MG63 (cell line): Measurements from ENCODE around the gene LMAN2. TPM values are rescaled to one million over a fixed set of nuclear protein-coding genes. Genes with fewer than 3 reads are reported as not detected.
A peak's percentile ranks its signal among the peaks of the same experiment; 100 is the strongest.
"Not testable (repeated sequence)": the region's sequence is repeated elsewhere in the genome, so short reads cannot be mapped to it uniquely, and the experiment has no call there.

Source experiments
- DNase-seq: peaks from one replicate; pipeline ENCODE4 v3.0.0-alpha.2; 2020
- H3K27me3 ChIP-seq: fragments of 250-450 bp; sonication (Bioruptor Pico); 2 replicates; pipeline ENCODE4 v1.5.1; 2020; ENCODE audit warnings: mild to moderate bottlenecking, moderate library complexity
- H3K36me3 ChIP-seq: fragments of 250-450 bp; sonication (Bioruptor Pico); 2 replicates; pipeline ENCODE4 v1.5.1; 2020; ENCODE audit warnings: mild to moderate bottlenecking, moderate library complexity
- H3K4me3 ChIP-seq: fragments of 250-450 bp; sonication (Bioruptor Pico); 2 replicates; pipeline ENCODE4 v1.5.1; 2020; ENCODE audit warnings: mild to moderate bottlenecking, moderate library complexity
- H3K9me3 ChIP-seq: fragments of 250-450 bp; sonication (Bioruptor Pico); 2 replicates; pipeline ENCODE4 v1.5.1; 2020; ENCODE audit warnings: mild to moderate bottlenecking, moderate library complexity
- total RNA-seq: library from RNA; depleted of rRNA; stranded (reverse); fragments of >200 nt; shearing (Covaris generic); gene quantifications from 2 replicates; pipeline ENCODE4 v1.2.3, GENCODE V29; 2014; ENCODE audit warnings: low replicate concordance

The LMAN2 gene
- total RNA-seq, 1 experiment from 2014 or later, result 502 TPM

- Histone ChIP-seq H3K9me3 (no peaks in the 10 kb centered on the region), H3K4me3 (no peak within 1 kb of the TSS), H3K36me3 (no peaks in the 10 kb centered on the region), H3K27me3 (no peaks in the 10 kb centered on the region)
- no peak for DNase-seq
These were observed 32.7 kb upstream of the LMAN2 start, which contains the start of gene SLC34A1 for GRCh38 chr5:177384134-177384533. Gene SLC34A1 (plus strand): TSS chr5:177384434. CDS start chr5:177385742, 1,308 bp downstream.

DNA sequence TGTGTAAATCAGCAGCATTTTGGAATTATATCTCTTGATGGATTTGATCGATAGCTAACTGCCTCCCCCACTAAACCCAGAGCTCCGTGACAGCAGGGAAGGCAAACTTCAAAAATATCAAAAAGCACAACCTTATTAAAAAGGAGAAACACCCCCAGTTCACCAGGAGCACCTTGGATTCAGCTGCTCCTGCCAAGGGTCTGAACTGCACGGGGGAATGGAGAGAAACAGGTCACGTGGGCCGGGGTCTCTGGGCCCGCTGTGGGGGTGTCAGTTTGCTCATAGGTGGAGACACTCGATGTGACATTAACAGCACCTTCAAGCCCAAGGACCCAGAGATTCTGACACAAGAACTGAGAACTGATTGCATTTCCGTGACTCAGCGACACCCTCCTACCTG is 31.7 kb upstream of the LMAN2 start:
- no peak overlapping the region for H3K4me3 ChIP-seq
- H3K9me3 ChIP-seq, result no peaks in the 10 kb centered on the region
- no peak for DNase-seq
- no peaks in the 10 kb centered on the region for H3K36me3 ChIP-seq
- H3K27me3 ChIP-seq, result no peaks in the 10 kb centered on the region

GRCh38 chr5:177382423-177383029 is 31.1 kb upstream of the LMAN2 start:
- Histone ChIP-seq H3K4me3 (no peak overlapping the region), H3K27me3 (no peaks in the 10 kb centered on the region), H3K36me3 (no peaks in the 10 kb centered on the region), H3K9me3 (no peaks in the 10 kb centered on the region)
- DNase-seq, result peak; percentile 39

DNA sequence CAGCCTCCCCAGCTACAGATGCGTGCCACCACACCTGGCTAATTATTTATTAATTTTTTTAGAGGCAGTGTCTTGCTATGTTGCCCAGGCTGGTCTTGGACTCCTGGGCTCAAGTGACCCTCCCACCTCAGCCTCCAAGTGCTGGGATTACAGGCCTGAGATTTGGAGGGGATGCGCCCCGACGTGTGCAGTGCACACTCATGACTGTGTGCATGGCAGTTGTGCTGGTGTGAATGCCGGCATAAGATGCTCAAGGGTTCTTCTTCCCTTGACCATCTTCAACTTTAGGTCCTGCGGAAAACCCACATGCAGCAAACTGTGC is 29.3 kb upstream of the LMAN2 start:
- DNase-seq, result no peak
- no peaks in the 10 kb centered on the region for H3K27me3 ChIP-seq
- H3K9me3 ChIP-seq, result no peaks in the 10 kb centered on the region
- H3K4me3 ChIP-seq, result no peak overlapping the region
- no peaks in the 10 kb centered on the region for H3K36me3 ChIP-seq

DNA sequence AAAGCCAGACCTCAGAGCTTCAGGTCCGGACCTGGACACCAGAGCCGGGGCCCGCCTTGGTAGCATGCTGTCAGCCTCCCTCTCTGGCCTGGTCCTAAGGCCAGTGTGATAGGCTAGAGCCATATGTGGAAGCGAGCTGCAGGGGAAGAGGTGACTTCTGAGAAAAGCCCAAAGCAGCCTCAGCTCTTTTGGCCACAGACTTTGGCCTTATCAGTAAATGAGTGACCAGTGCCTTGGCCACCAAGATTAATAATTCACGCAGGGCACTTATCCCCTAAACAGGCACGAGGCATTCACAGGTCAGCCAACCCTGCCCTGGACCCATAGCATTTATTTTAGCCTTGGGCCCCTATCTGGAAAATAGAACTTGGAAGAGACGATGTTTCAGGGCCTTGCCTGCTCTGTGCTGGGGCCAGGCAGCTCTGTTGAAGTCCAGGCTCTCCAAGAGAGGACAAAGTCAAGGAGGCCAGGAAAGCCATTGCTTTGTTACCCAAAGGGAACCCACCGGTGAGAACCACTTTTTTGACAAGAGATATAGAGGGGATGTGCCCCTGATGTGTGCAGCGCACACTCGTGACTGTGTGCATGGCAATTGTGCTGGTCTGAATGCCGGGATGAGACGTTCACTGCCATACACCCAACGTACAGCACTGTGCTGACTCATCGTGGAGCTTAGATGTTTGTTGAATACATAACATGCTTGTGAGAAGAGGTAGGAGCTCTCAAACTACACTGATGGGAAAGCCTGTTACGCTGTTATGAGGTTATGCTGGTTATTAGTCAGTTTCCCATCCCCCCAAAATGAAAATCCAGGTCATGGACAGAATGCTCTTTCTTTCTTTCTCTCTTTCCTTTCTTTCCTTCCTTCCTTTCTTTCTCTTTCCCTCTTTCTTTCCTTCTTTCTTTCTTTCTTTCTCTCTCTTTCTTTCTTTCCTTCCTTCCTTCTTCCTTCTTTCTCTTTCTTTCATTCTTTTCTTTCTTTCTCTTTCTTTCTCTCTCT is 27.7 kb upstream of the LMAN2 start:
- Histone ChIP-seq H3K9me3 (no peaks in the 10 kb centered on the region), H3K36me3 (no peaks in the 10 kb centered on the region), H3K27me3 (no peaks in the 10 kb centered on the region), H3K4me3 (no peak overlapping the region)
- DNase-seq, result peak; percentile 58

DNA sequence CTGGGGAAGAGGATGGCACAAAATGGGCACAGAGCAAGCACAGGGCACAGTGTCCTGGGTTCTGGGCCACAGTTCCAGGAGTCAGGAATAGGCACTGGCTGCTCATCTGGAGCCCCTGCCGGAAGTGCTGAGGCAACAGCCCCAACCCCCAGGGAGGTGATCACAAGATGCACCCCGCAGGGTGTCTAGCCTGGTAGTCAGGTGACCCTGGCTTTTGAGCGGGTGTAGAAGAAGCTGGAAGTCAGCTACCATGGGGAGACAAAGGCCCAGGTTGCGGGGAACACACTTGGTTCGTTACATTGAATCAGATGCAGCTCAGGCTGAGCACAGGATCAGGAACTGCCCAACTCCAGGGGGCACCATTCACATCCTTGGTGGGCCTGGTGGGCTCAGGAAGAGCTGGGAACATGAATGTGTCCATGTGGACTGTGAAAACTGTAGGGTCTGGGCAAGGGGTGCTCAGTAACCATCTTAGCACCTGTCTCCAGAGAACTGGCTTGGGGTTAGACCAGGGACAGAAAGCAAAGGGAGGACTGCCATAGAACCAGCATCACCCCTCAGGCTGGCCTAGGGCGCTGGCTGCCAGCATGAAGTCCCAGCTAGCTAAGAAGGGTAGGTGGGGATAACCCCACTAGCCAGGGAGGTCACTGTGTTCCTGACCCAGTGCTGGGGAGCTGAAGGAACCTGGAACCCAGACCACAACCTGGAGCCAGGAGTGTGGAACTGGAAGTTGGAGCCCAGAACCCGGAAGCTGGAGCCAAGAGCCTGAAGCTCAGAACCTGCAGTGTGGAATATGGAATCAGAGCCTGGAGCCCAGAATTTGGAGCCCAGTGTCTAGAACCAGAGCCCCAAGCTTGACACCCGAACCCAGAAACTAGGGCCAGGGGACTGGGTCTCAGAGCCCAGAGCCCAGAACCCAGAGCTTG is 26.6 kb upstream of the LMAN2 start:
- Histone ChIP-seq H3K9me3 (no peaks in the 10 kb centered on the region), H3K36me3 (no peaks in the 10 kb centered on the region)

GRCh38 chr5:177376107-177376506 is 24.6 kb upstream of the LMAN2 start:
- H3K36me3 ChIP-seq, result peaks cover 2% of the 10 kb centered on the region; the same call in 1 of the 2 replicates
- H3K4me3 ChIP-seq, result no peak overlapping the region
- H3K27me3 ChIP-seq, result no peaks in the 10 kb centered on the region
- H3K9me3 ChIP-seq, result no peaks in the 10 kb centered on the region
- no peak for DNase-seq

More for the DNA sequence above, 26.6 kb upstream of the LMAN2 start:
- Histone ChIP-seq H3K27me3 (no peaks in the 10 kb centered on the region), H3K4me3 (no peak overlapping the region)
- no peak for DNase-seq

DNA sequence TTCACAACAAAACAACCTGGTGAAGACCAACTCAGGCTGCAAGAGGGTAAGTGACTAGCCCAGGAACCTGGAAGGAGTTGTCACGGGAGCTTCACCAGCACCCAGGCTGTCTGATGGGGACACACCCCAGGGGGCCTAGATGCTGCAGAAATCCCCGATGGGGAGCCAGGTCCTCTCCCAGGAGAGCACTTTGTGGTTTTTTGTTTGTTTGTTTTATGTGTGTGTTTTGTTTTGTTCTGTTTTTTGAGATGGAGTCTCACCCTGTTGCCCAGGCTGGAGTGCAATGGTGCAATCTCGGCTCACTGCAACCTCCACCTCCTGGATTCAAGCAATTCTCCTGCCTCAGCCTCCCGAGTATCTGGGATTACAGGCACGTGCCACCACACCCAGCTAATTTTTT is 24.0 kb upstream of the LMAN2 start:
- H3K4me3 ChIP-seq, H3K27me3 ChIP-seq, DNase-seq, H3K36me3 ChIP-seq, H3K9me3 ChIP-seq: not testable (repeated sequence)

- Histone ChIP-seq H3K36me3 (peaks cover 2% of the 10 kb centered on the region; the same call in 1 of the 2 replicates), H3K9me3 (no peaks in the 10 kb centered on the region), H3K4me3 (no peak overlapping the region), H3K27me3 (no peaks in the 10 kb centered on the region)
- no peak for DNase-seq
These were observed 22.7 kb upstream of the LMAN2 start for GRCh38 chr5:177374211-177374610.

- Histone ChIP-seq H3K4me3 (no peak overlapping the region), H3K9me3 (no peaks in the 10 kb centered on the region)
These were observed 22.3 kb upstream of the LMAN2 start for GRCh38 chr5:177373806-177374205.

GRCh38 chr5:177372910-177373309 is 21.4 kb upstream of the LMAN2 start:
- Histone ChIP-seq H3K27me3 (no peaks in the 10 kb centered on the region), H3K9me3 (no peaks in the 10 kb centered on the region), H3K4me3 (no peak overlapping the region), H3K36me3 (peaks cover 2% of the 10 kb centered on the region; the same call in 1 of the 2 replicates)
- DNase-seq, result no peak

More at GRCh38 chr5:177373806-177374205, 22.3 kb upstream of the LMAN2 start:
- Histone ChIP-seq H3K36me3 (peaks cover 2% of the 10 kb centered on the region; the same call in 1 of the 2 replicates), H3K27me3 (no peaks in the 10 kb centered on the region)
- no peak for DNase-seq

- Histone ChIP-seq H3K36me3 (peaks cover 2% of the 10 kb centered on the region; the same call in 1 of the 2 replicates), H3K27me3 (no peaks in the 10 kb centered on the region), H3K4me3 (no peak overlapping the region; the same call in 1 of the 2 replicates), H3K9me3 (no peaks in the 10 kb centered on the region)
- peak; percentile 32 for DNase-seq
These were observed 20.8 kb upstream of the LMAN2 start for GRCh38 chr5:177372034-177372896.

- H3K4me3 ChIP-seq, result peak overlapping the region; percentile 58
- peaks cover 2% of the 10 kb centered on the region; the same call in 1 of the 2 replicates for H3K36me3 ChIP-seq
- DNase-seq, result no peak
- no peaks in the 10 kb centered on the region for H3K27me3 ChIP-seq
- no peaks in the 10 kb centered on the region for H3K9me3 ChIP-seq
These were observed 19.9 kb upstream of the LMAN2 start for GRCh38 chr5:177371120-177372033.

GRCh38 chr5:177370488-177371119 is 19.1 kb upstream of the LMAN2 start:
- peak; percentile 97 for DNase-seq
- H3K9me3 ChIP-seq, result no peaks in the 10 kb centered on the region
- peak overlapping the region; percentile 58 for H3K4me3 ChIP-seq
- peaks cover 2% of the 10 kb centered on the region; the same call in 1 of the 2 replicates for H3K36me3 ChIP-seq
- H3K27me3 ChIP-seq, result no peaks in the 10 kb centered on the region
